HG02678 (cell line): ENCODE data around the gene GNRHR.
A peak's percentile ranks its signal among the peaks of the same experiment; 100 is the strongest.

Experiments used
- ATAC-seq: cut with Tn5 transposase; IDR thresholded peaks from one replicate; pipeline ENCODE4 v1.9.1; 2021; ENCODE audit warnings: mild to moderate bottlenecking, moderate library complexity; ENCODE audit not compliant: unreplicated experiment

The GNRHR gene

GRCh38 chr4:67700738-67701516 lies 53.3 kb downstream of the GNRHR start, which contains the start of gene UBA6:
Gene UBA6 (minus strand): TSS chr4:67701155. CDS start chr4:67701119, 36 bp downstream.
- peak; percentile 97 for ATAC-seq

GRCh38 chr4:67700116-67700737 lies 54.0 kb downstream of the GNRHR start:
- peak; percentile 3 for ATAC-seq

GRCh38 chr4:67699603-67700002 lies 54.6 kb downstream of the GNRHR start:
- no peak for ATAC-seq

- ATAC-seq, result no peak
Observed at GRCh38 chr4:67697860-67698687, 56.1 kb downstream of the GNRHR start.

GRCh38 chr4:67696061-67696460 lies 58.1 kb downstream of the GNRHR start:
- no peak for ATAC-seq

- ATAC-seq, result no peak
Observed at GRCh38 chr4:67694662-67695061, 59.5 kb downstream of the GNRHR start.

- no peak for ATAC-seq
Observed at GRCh38 chr4:67691328-67691727, 62.9 kb downstream of the GNRHR start.
